Peyer's patch (tissue), 4 donors: ENCODE measurements around the gene CLN6.

Experiments used
- POLR2A ChIP-seq, 2 donors: fragments of 450-650 bp; IDR thresholded peaks; one replicate each; pipeline ENCODE4 v1.5.1; 2017; ENCODE audit warnings: antibody characterized with exemption in 2 of 2, mild to moderate bottlenecking in 2 of 2, moderate library complexity in 2 of 2
- TF ChIP-seq, protein P1 (sequence below), 6 experiments: fragments of 450-650 bp in 4 of 6; fragments of 200-600 bp in 2 of 6; sonication (generic) in 1 of 6; IDR thresholded peaks; one replicate each; pipeline ENCODE4 v1.5.1; 2017 to 2019; ENCODE audit warnings: antibody characterized with exemption in 6 of 6, mild to moderate bottlenecking in 3 of 6, moderate library complexity in 1 of 6

DNA sequence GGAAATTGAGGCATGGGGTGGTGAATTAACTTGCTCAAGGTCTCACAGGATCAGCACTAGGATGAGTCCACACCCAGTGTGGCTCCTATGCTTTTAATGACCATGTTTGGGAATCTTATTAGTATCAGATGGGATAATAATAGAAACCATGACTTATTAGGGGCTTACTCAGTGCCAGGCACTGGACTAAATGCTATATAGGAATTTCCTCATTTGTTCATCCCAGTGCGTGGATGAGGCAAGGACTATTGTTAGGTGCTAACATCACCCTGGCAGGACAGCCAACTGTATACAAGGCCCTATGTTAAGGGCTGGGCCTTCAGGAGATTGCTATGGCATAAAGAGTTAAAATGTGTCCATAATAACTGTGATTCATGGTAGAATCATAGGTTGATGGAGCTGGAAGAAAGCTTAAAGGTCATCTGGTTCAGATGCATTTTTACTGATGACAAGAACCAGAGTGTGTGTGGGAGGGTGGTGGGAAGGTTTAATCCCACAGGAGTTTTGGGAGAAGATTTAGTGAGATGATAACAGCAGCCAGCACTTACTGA is 43.3 kb upstream of the CLN6 start:
- TF ChIP-seq, protein P1, sequence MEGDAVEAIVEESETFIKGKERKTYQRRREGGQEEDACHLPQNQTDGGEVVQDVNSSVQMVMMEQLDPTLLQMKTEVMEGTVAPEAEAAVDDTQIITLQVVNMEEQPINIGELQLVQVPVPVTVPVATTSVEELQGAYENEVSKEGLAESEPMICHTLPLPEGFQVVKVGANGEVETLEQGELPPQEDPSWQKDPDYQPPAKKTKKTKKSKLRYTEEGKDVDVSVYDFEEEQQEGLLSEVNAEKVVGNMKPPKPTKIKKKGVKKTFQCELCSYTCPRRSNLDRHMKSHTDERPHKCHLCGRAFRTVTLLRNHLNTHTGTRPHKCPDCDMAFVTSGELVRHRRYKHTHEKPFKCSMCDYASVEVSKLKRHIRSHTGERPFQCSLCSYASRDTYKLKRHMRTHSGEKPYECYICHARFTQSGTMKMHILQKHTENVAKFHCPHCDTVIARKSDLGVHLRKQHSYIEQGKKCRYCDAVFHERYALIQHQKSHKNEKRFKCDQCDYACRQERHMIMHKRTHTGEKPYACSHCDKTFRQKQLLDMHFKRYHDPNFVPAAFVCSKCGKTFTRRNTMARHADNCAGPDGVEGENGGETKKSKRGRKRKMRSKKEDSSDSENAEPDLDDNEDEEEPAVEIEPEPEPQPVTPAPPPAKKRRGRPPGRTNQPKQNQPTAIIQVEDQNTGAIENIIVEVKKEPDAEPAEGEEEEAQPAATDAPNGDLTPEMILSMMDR (IDR thresholded peaks at IDR 0.05), result no peak
- no peak for TF ChIP-seq POLR2A (IDR thresholded peaks at IDR 0.05)
